AG04450 (cell line): ENCODE results near the gene JAGN1. TPM values are rescaled to one million over a fixed set of nuclear protein-coding genes. Genes with fewer than 3 reads are reported as not detected.
"Not testable (repeated sequence)": the region's sequence is repeated elsewhere in the genome, so short reads cannot be mapped to it uniquely, and the experiment has no call there.

Experiments
- CTCF ChIA-PET: fragments of 300-600, 350-600 bp; formaldehyde crosslinking; extraction: SDS; loops from one replicate; lab custom pipeline; 2022; ENCODE audit warnings: antibody characterized with exemption, inconsistent platforms; lab: Charles Lee
- POLR2A ChIA-PET: fragments of 350-600 bp; formaldehyde crosslinking; extraction: SDS; loops from one replicate; lab custom pipeline; 2021; ENCODE audit warnings: antibody characterized with exemption, inconsistent platforms; lab: Yijun Ruan, JAX
- DNase-seq: peaks from one replicate; pipeline ENCODE4 v3.0.0-alpha.2; 2011; ENCODE audit warnings: low read depth, low spot score
- H3K27ac ChIP-seq: one replicate; pipeline ENCODE4 v1.5.1; 2012; ENCODE audit warnings: low read depth, low read length, control low read depth
- H3K27me3 ChIP-seq: one replicate; pipeline ENCODE4 v1.6.0; 2012; ENCODE audit warnings: low read length; ENCODE audit not compliant: control insufficient read depth, insufficient read depth
- H3K4me3 ChIP-seq: 2 replicates; pipeline ENCODE4 v1.5.1; 2011; ENCODE audit warnings: mild to moderate bottlenecking, low read depth, low read length, control low read depth
- H3K9me3 ChIP-seq: 2 replicates; pipeline ENCODE4 v1.5.1; 2012; ENCODE audit warnings: low read length; ENCODE audit not compliant: control insufficient read depth, insufficient read depth
- CTCF ChIP-seq: IDR thresholded peaks from 2 replicates; pipeline ENCODE4 v1.5.1; 2011; ENCODE audit warnings: low read depth, low read length, control low read depth, inconsistent platforms
- polyA plus RNA-seq: library from polyadenylated mRNA; depleted of rRNA; stranded (reverse); fragments of >200 nt; gene quantifications from 2 replicates; pipeline ENCODE4 v1.2.3, GENCODE V29; 2011

The JAGN1 gene
- polyA plus RNA-seq, 1 experiment = 44.4 TPM

GRCh38 chr3:9863058-9863772 is 27.2 kb upstream of the JAGN1 start:
- CTCF ChIA-PET = no interaction called here
- H3K4me3 ChIP-seq = no peak overlapping the region
- TF ChIP-seq CTCF = no peak
- H3K27me3 ChIP-seq = no peaks in the 10 kb centered on the region
- no peak for DNase-seq
- H3K9me3 ChIP-seq = no peaks in the 10 kb centered on the region; the same call in 1 of the 2 replicates
- no peak overlapping the region for H3K27ac ChIP-seq
- POLR2A ChIA-PET = interaction anchor here (0.6 kb wide), 1 partner anchor 503 kb away, joined by 5 read pairs; no protein-coding TSS in a partner anchor

GRCh38 chr3:9864200-9864927 is 26.0 kb upstream of the JAGN1 start:
- ChIA-PET CTCF (interaction anchor here (0.6 to 1.8 kb wide), 4 partner anchors 15 to 309 kb away, joined by 3 to 6 read pairs (median 4); no protein-coding TSS in a partner anchor), POLR2A (interaction anchor here (0.6 to 1.6 kb wide), 9 partner anchors 11 to 69 kb away, joined by 3 to 5 read pairs (median 3); partner anchors contain the start of genes CIDEC, CRELD1 and JAGN1)
- Histone ChIP-seq H3K4me3 (no peak overlapping the region), H3K27me3 (no peaks in the 10 kb centered on the region), H3K9me3 (no peaks in the 10 kb centered on the region; the same call in 1 of the 2 replicates), H3K27ac (peak overlapping the region; percentile 84)
- TF ChIP-seq CTCF = no peak
- peak; percentile 76 for DNase-seq

GRCh38 chr3:9865125-9865637 is 25.2 kb upstream of the JAGN1 start:
- not testable (repeated sequence) for H3K4me3 ChIP-seq, DNase-seq, H3K27ac ChIP-seq, H3K9me3 ChIP-seq, H3K27me3 ChIP-seq
- CTCF ChIA-PET = interaction anchor here (1.7 to 1.8 kb wide), 2 partner anchors 38 to 81 kb away, joined by 5 read pairs; no protein-coding TSS in a partner anchor
- POLR2A ChIA-PET = interaction anchor here (0.6 to 1.6 kb wide), 5 partner anchors 15 to 68 kb away, joined by 3 to 5 read pairs (median 4); partner anchors contain the start of gene CRELD1

GRCh38 chr3:9866639-9867038 is 23.8 kb upstream of the JAGN1 start:
- Histone ChIP-seq H3K9me3 (no peaks in the 10 kb centered on the region; the same call in 1 of the 2 replicates), H3K4me3 (no peak overlapping the region), H3K27ac (no peak overlapping the region), H3K27me3 (no peaks in the 10 kb centered on the region)
- ChIA-PET POLR2A (interaction anchor here (0.6 kb wide), 2 partner anchors 52 to 73 kb away, joined by 4 to 5 read pairs; no protein-coding TSS in a partner anchor), CTCF (interaction anchor here (1.7 kb wide), 1 partner anchor 39 kb away, joined by 5 read pairs; no protein-coding TSS in a partner anchor)
- no peak for TF ChIP-seq CTCF
- DNase-seq = no peak

GRCh38 chr3:9867106-9867505 is 23.3 kb upstream of the JAGN1 start:
- H3K27ac ChIP-seq = no peak overlapping the region
- no peaks in the 10 kb centered on the region for H3K27me3 ChIP-seq
- DNase-seq = no peak
- ChIA-PET POLR2A (no interaction called here), CTCF (no interaction called here)
- H3K9me3 ChIP-seq = no peaks in the 10 kb centered on the region; the same call in 1 of the 2 replicates
- no peak for TF ChIP-seq CTCF
- H3K4me3 ChIP-seq = no peak overlapping the region
